ENCODE measurements around the gene TRAF4. TPM values are rescaled to one million over a fixed set of nuclear protein-coding genes. Genes with fewer than 3 reads are reported as not detected.

The TRAF4 gene
- total RNA-seq, 2 donors from 2014 or later, result 92.1 to 128 TPM

DNA sequence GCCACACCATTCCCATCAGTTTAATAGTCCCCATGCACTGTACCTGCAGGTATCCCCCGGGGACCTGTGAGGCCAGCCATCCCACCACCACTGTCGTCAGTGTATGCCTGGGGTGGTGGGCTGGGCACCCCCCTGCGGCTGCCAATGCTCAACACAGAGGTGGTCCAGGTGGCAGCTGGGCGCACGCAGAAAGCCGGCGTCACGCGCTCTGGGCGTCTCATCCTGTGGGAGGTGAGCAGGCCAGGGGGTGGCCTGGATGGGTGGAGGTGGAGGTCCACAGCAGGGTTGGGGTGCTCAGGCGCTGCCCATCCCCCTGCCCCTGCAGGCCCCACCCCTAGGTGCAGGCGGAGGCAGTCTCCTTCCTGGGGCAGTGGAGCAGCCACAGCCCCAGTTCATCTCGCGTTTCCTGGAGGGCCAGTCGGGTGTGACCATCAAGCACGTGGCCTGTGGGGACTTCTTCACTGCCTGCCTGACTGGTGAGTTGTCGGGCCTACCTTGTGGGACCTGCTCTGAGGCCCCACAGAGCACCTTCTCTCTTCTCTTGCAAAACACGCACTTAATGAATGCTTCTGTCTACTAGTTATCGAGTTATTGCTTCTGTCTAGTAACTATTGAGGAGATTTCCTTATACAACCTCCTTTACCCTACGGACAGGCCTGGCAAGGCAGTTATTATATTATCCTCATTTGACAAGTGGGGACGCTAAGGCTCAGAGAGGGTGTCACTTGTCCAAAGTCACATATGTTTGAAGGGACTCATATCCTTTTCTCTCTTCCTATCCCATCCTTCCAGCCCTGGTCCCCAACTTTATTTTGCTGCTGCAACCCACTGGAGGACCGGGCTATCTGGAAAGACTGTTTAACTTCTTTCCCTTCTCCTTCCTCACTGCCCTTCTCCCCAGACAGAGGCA, 5.8 kb upstream of the TRAF4 start:
- TF ChIP-seq, protein P1, sequence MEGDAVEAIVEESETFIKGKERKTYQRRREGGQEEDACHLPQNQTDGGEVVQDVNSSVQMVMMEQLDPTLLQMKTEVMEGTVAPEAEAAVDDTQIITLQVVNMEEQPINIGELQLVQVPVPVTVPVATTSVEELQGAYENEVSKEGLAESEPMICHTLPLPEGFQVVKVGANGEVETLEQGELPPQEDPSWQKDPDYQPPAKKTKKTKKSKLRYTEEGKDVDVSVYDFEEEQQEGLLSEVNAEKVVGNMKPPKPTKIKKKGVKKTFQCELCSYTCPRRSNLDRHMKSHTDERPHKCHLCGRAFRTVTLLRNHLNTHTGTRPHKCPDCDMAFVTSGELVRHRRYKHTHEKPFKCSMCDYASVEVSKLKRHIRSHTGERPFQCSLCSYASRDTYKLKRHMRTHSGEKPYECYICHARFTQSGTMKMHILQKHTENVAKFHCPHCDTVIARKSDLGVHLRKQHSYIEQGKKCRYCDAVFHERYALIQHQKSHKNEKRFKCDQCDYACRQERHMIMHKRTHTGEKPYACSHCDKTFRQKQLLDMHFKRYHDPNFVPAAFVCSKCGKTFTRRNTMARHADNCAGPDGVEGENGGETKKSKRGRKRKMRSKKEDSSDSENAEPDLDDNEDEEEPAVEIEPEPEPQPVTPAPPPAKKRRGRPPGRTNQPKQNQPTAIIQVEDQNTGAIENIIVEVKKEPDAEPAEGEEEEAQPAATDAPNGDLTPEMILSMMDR (IDR thresholded peaks at IDR 0.05), result no peak
- Histone ChIP-seq H3K9ac (ENCODE audit: low read depth in 2 of 2, low read length in 2 of 2) (no peak overlapping the region), H3K27me3 (no peaks in the 10 kb centered on the region), H3K27ac (no peak overlapping the region), H3K9me3 (no peaks in the 10 kb centered on the region), H3K4me1 (peaks cover 6% of the 10 kb centered on the region), H3K36me3 (no peaks in the 10 kb centered on the region), H3K4me3 (no peak overlapping the region)
- intact Hi-C loops (cut with DNase I), result no loop called here
- DNase-seq, result peak; percentile 60

DNA sequence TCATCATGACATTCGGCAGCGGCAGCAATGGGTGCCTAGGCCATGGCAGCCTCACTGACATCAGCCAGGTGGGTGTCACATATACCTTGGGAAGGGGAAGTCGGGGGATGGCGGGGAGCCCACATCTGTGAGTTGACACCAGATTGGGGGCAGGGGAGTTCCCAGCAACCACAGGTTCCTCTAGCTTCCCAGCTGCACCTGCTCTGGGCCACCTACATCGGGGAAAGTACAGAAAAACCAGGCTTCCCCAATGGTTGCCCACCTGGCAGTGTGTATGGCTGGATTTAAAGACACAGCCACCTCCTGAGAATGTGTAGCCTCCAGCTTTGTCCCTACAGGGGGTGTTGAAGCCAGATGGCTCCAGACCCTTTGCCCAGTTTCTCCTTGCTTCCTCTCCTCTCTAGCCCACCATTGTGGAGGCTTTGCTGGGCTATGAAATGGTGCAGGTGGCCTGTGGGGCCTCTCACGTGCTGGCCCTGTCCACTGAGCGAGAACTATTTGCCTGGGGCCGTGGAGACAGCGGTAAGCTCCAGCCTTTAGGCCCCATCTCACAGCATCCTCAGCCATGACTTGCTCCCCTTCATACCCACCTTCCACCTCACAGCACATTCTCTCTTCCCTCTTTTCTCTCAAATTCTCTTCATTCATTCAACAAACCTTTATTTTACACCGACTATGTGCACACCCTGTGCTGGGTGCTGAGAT, 5.0 kb upstream of the TRAF4 start:
- H3K27me3 ChIP-seq, result no peaks in the 10 kb centered on the region
- H3K4me1 ChIP-seq, result peaks cover 6% of the 10 kb centered on the region
- H3K9ac ChIP-seq (ENCODE audit: low read depth in 2 of 2, low read length in 2 of 2), result no peak overlapping the region
- H3K9me3 ChIP-seq, result no peaks in the 10 kb centered on the region
- H3K27ac ChIP-seq, result no peak overlapping the region
- TF ChIP-seq, protein P1 (IDR thresholded peaks at IDR 0.05), result no peak
- no peaks in the 10 kb centered on the region for H3K36me3 ChIP-seq
- no peak overlapping the region for H3K4me3 ChIP-seq
- intact Hi-C loops (cut with DNase I), result no loop called here
- DNase-seq, result no peak

DNA sequence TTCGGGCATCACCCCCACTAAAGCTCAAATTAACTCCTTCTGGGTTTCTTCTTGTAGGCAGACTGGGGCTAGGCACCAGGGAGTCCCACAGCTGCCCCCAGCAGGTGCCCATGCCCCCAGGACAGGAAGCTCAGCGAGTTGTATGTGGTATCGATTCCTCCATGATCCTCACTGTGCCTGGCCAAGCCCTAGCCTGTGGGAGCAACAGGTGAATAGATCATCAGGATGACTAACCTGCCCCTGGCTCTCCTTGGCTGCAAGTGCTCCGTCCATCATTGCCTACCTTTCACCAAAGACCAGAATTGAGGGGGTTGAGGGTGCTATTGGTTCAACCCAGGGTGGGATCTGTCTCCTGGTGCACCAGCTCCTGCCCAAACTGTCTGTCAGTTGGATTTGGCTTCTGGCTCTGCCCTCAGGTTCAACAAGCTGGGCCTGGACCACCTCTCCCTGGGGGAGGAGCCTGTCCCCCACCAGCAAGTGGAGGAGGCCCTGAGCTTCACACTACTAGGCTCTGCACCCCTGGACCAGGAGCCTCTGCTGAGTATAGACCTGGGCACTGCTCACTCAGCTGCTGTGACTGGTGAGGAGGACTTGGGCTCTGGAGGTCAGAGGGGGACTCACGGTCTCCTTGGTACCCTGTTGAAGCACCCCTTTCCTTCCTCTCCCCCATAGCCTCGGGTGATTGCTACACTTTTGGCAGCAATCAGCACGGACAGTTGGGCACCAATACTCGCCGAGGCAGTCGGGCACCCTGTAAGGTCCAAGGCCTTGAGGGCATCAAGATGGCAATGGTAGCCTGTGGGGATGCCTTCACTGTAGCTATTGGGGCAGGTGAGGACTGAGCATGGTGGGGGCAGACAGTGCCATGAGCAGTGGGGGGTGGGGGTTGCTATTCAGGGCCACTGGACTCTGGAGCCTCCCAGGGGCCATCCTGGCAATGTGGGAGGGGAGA, 3.1 kb upstream of the TRAF4 start:
- no peaks in the 10 kb centered on the region for H3K9me3 ChIP-seq
- peaks cover 7% of the 10 kb centered on the region for H3K4me1 ChIP-seq
- TF ChIP-seq, protein P1 (IDR thresholded peaks at IDR 0.05), result no peak
- H3K27me3 ChIP-seq, result no peaks in the 10 kb centered on the region
- H3K27ac ChIP-seq, result no peak overlapping the region
- H3K4me3 ChIP-seq, result no peak overlapping the region
- no peak overlapping the region for H3K9ac ChIP-seq (ENCODE audit: low read depth in 2 of 2, low read length in 2 of 2)
- no peaks in the 10 kb centered on the region for H3K36me3 ChIP-seq
- DNase-seq, result no peak
- intact Hi-C loops (cut with DNase I), result no loop called here

DNA sequence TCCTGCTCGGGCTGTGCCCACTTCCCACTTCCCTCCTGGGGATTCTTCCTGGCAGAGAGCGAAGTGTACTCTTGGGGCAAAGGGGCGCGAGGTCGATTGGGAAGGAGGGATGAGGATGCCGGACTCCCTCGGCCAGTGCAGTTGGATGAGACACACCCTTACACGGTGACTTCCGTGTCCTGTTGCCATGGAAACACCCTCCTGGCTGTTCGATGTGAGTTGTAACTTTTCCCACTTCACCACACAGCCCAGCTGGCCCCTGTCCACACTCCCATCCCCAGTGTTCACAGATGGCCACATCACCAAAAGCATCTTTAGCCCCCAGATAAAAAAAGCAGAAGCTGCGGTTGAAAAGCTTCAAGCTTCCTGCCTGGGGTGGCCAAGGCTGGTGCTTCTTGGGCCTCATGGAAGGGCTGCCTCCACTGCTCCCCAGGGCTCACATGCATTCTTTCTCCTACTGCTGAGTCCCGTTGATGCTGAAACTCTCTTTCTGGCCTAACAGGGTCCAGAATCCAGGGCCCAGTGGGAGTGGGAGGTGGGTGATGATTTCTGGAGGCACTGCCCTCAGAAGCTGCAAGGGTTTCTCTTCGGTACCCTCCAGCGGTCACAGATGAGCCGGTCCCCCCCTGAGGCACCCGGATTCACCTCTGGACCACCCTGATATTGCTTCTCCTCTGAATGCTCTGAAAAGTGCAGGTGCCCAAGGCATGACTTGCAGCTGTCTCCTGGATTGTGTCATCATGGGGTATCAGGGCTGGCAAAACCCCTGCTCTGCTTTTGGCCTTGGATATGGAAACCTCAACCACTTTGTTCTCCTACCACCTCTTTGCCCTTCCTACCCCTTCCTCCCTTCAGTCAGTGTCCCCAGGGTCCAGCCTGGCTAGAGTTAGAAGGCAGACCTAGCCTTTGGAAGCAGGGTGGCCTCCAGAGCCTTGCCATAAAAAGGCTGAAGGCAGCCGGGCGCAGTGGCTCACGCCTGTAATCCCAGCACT, 2.2 kb upstream of the TRAF4 start:
- peak overlapping the region; percentile 8 to 32 for H3K9ac ChIP-seq (ENCODE audit: low read depth in 2 of 2, low read length in 2 of 2)
- H3K36me3 ChIP-seq, result no peaks in the 10 kb centered on the region
- intact Hi-C loops (cut with DNase I), result no loop called here
- TF ChIP-seq, protein P1 (IDR thresholded peaks at IDR 0.05), result no peak
- H3K4me1 ChIP-seq, result peaks cover 16% of the 10 kb centered on the region
- DNase-seq, result peak; percentile 53
- no peak overlapping the region for H3K4me3 ChIP-seq
- no peak overlapping the region for H3K27ac ChIP-seq
- no peaks in the 10 kb centered on the region for H3K9me3 ChIP-seq
- H3K27me3 ChIP-seq, result no peaks in the 10 kb centered on the region

All from colonic mucosa (tissue), 4 donors.